NCI-H510A (cell line): Measurements from ENCODE around the gene NFIA.
A peak's percentile ranks its signal among the peaks of the same experiment; 100 is the strongest.

Experiments
- DNase-seq: peaks from one replicate; lab custom pipeline; 2025; lab: John Stamatoyannopoulos, UW

The NFIA gene

DNA sequence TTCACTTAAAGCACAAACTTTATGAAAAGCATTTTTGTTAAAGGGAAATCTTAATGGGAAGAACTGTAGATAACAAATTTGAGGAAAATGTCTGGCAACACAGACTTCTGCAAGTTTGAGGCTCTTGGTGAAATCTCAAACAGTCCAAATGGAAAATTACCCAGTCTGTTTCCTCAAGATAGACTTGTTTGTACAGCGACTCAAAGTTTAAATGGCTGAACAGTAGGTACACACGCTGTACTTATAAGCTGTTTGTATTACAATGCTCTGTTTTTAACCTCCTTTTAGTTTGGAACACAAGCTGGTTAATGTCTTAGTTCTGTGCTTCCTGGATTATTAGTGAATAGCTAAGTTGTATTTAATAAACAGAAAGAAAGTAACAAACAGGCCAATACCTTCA, 217.1 kb downstream of the NFIA start:
- no peak for DNase-seq

DNA sequence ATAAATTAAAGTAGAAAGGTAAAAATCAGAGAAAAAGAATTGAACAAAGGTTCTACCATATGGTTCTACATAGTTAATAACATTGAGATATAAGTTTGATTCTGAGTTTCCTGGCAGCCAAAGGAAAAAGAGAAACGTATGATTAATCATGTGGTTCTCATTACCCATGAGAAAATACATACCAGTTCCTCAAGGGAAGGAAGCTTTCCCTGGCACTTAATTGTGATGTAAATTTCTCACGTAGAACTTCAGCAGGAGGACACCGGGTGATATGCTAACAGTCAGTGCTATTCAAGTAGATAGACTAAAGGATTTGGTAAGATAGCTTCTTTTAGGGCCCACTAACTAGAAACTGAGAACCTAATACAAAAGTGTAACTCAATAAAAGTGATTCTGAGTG, 218.5 kb downstream of the NFIA start:
- DNase-seq = no peak

DNA sequence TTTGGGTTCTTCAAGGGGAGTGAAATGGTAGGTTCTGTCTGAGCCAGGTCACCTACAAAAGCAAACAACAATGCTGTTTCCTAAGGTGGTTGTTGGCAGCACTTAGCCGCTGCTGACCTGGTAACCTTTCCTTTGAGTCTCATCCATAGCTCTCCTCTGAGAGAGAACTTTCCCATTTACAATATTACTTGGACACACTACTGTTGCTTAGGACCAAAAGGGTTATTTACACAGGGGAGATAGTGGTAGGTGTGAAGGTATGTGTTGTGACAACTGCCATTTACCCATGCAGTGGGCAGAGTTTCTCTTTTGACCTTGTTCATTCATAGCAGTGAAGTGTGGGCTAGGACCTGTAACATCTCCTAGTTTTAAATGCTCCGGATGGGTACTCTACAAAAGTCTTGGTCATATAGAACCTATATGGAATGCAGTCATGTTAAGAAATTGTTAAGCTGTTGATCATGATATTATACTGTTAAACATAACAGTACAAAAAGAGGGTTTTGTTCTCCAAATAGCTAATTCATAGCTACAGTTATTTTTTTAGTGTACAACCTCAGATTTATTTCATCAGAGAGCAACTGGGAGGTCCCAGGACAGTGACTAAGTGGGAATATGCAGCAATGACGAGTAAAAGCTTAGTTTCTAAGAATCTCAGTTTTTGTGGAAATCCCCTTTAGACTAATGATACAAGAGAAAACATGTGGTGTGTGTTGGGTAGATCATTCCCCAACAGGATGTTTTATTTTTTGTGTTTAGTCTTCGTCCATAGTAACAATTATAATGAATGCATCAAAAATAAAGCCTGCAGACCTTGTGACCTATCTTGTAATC, 219.7 kb downstream of the NFIA start:
- no peak for DNase-seq

DNA sequence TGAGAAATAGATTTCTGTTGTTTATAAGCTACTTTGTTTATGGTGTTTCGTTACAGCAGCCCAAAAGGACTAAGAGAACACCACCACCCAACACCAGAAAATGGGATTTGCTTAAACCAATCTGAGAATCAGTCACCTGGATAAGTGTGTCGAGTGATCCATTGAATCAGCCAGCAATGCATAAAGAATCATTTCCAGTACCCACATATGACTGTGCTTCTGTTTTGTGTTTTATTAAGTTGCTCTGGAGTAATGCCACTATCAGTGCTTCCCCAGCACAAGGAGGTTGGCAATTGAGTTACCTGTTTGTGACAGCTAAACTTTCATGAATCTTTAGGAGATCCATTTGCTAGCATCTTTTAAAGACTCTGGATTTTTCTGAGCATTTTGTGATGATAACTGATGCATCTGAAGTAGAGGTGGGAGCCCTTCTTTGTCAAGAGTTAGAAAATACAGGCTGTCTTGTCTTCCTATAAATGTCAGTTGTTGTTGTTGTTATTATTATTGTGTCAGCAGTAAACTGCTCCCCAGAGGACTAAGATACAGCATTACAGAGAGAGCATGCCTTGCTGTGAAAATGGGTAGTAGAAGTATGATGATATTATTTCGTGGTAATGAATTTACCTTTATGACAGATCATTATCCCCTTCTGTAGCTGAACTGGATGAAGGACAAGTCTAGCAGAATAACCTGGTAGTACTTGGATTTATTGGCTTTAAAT, 225.2 kb downstream of the NFIA start:
- no peak for DNase-seq

DNA sequence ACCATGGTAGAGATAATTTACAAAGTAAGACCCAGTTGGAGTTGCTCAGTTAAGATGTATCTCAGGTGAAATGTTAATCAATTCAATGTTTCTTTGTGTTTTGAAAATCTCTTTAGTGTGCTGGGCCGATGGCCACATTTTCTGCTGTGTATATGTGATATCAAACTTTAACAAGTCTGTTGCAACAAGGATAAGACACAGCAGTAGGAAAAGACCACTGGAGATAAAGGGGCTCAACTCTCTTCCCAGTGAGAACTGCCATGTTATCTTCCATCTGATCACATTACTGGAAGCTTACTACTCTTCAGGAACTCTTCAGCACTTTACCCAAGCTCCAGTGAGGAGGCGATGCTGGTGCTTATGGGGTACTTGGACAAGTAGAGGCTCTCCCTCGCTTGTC, 227.7 kb downstream of the NFIA start:
- no peak for DNase-seq

DNA sequence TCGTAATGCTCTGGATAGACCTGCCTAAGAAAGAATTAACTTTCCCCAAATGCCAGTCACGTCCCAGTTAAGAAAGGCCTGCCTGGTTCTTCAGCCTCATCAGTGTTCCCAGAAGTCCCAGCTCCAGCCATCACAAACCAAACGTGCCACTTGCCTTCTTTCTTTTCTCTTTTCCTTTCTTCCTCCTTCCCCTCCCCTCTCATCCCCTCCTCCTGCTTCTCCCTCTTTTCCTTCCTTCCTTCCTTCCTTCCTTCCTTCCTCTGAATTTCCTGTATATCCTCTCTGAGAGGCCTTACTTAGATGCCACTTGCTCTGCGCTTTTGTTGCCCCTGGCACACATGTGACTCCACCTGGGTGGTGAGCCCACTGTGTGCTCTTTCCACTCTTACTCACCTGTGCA, 228.2 kb downstream of the NFIA start:
- DNase-seq = no peak

DNA sequence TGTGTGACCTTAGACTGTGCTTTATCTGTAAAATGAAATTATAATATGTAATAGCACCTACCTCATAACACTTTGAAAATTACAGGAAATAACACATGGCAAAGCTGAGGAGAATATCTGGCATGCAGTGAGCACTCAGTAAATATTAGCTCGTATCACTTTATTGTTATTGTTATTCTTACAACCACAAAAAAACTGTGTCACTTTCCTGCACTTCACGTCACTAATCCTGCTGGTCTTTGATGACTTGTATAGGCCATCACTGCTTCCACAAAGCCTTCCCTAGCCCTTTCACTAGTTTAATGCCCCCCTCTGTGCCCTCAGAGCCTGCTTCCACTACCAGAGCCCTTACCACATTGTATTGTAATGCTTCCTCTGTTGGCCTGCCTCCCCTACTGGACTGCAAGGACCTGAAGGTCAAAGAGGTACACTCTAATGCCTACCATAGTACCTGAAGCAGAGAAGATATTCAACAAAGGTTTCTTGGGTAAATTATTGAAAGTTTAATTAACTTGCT, 231.6 kb downstream of the NFIA start:
- no peak for DNase-seq

DNA sequence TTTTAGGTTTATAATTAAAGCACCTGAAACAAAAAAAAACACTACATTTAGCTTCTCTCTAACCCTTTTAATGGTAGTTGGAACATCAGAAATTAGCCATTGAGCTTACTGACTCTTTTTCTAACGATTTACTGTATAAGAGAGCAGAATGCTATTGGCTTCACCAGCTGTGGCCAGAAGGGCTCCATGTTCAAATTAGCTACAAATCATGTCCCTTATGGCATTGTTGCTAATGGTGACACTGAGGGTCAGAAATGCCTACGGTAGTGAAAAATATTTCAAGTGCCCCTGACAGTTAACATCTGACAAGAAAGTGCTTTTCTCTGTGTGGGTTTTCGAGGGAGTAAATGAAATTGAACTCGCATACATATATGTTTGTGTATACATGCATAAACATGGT, 232.7 kb downstream of the NFIA start:
- no peak for DNase-seq

DNA sequence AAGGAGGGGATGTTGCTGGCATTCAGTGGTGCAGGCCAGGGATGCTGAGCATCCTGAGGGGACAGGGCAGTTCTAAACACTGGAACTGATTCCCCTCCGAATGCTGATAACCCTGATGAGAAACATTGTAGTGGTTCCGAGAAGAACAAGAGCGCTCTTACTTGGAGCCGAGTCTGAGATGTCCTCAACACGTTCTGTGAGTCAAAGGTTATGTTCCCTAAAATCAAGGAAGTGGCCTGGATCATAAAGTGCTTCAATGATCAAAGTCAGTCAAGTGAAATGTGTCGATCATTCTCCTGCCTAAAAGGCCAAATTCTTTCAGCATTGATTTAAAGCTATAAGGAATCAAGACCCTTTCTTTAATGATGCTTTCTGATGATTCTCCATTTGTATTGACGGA, 234.1 kb downstream of the NFIA start:
- DNase-seq = no peak

DNA sequence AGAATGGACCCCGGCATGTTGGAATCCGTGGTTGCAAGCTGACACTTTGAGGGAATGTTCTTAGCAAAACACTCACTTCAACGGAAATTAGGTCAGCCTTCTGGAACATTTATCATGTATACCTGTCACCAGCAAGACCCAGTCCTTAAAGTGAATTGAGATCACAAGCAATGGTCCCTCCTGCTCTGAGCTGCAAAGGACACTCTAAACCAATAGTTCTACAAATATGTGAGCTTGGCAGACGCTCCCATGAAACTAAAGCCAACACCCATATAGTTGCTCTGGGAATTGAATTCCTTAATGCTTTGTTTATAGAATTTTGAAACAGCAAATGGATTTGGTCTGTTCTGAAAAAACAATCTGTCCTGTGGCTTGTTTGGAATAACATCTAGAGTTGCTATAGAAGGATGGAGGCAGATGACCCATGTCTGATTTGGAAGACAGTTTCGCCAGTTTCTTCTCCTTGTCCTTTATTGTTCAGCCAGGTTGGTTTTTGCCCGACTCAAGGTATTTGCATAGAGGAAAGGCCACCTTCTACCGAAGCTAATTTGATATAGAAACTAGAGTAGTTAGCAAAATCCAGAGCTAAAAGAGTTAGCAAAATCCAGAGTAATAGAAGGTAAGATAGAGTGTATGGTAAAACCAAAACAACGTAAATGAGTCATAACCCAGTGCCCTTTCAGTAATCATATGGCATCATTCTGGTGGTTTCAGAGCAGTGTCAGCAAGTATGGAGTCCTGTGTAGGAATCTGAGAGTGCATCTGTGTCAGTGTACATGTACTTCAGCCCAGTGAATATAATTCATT, 236.2 kb downstream of the NFIA start:
- DNase-seq = no peak

DNA sequence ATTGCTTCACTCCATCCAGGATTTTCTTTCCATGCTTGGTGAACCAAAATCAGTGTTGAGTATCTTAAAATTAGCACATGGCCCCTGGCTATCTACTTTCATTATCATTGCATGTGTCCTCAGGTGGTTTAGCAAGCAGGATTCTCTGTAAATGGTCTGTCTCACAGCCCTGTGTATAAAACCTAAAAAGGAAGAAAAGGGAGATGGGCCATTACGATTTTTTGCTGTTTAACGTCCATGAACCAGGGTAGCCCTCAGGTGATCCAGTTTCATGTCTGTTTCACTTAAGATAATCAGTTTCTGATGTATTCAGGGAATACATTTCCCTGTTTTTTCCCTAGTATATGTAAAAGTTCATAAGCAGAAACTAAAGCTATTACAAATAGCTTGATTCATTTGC, 238.2 kb downstream of the NFIA start:
- no peak for DNase-seq

DNA sequence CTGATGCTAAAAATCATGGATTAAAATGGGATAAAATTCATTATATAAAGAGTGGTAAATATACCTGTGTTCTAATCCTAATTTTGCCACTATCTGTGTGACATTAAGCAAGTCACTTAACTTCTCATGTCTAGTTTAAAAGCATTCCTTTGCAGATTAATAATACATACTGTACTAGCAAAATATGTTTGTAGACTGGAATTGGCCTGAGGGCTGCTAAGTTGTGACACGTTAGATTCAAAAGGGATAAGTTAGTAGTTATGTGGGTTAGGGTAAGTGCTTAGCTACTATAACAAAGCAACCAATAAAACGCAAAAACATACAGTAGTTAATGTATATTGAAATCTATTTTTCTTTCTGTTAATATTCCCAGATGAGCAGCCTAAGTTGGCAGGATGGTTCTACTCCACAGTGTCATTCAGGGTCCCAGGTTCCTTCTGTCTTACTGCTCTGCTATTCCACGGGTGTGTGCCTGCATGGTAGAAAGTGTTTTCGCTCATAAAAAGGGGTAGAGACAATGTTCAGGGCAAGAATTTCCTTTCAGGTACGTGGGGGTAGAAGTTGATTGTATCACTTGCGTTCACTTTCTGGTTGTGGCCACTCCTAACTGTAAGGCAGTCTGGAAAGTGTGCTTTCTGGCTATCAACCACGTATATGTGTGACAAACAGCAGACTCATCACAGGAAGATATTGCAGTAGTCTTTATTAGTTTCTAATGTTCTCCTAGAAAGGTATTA, 239.8 kb downstream of the NFIA start:
- no peak for DNase-seq

DNA sequence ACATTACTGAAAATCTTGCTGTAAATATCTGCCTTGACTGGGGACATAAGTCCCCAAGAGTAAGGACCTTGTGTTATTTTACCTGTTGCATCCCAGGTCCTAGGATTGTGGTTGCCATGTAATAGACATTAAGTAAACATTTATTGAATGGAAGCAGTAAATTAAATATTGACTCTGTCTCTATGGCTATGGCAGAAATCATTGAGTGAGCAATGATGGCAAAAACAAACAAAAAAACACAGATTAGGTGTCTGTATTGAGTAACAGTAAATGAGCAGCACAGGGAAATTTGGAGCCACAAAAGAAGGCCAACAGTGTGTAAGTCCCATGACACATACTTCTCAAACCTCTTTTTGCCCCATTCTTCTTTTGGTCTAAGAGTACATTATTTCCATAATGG, 240.4 kb downstream of the NFIA start:
- DNase-seq = peak; percentile 52

DNA sequence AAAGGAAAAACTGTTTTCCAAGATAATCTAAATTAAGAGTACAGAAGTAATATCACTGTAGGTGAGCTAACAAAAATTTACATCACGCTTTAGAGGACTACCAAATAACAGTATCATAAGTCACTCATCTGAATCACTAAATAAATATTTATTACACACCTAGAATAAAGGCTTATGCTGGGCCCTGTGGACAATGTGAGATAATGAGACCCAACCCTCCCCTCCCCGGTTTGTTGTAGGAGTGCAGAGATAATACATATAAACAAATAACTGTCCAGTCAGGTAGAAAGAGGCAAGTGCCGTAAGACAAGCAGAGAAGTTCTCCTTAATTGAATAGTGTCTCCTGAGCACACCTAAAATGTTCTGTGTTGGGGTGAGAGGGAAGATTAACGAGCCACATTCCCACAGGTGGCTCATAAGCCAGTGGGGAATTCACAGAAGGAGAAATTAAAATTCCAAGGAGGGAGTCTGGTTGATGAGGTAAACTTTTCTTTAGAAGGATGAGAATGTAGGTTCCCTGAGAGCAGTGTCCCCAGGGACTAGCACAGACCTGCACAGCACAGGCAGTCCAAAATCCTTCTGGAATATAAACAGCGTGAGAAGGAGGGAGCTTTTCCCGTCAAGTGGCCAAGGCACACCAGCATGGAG, 241.4 kb downstream of the NFIA start:
- no peak for DNase-seq

DNA sequence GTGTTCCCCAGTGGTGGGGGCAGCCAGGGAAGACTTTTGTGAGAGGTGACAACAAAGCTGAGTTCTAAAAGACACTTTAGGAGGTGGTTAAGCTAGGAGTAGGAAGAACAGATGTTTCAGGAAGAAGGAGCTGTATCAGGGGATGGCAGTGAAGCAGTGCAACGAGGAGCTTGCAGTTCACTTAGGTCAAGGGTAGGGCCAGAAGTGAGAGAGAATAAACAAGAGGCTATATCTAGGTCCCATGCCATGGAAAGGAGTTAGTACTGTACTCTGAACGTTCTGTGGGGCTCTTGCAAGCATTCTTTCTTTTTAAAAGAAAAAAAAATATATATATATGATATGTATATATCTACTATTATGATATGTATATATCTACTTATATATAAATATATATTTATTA, 244.4 kb downstream of the NFIA start:
- DNase-seq = no peak

DNA sequence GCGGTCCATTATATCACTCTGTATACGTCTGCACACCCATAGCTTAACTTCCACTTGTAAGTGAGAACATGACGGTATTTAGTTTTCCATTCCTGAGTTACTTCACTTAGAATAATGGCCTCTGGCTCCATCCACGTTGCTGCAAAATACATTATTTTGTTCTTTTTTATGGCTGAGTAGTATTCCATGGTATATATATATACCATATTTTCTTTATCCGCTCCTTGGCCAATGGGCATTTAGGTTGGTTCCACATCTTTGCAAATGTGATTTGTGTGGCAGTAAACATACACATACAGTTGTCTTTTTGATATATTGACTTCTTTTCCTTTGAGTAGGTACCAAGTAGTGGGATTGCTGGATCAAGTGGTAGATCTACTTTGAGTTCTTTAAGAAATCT, 245.1 kb downstream of the NFIA start:
- no peak for DNase-seq

DNA sequence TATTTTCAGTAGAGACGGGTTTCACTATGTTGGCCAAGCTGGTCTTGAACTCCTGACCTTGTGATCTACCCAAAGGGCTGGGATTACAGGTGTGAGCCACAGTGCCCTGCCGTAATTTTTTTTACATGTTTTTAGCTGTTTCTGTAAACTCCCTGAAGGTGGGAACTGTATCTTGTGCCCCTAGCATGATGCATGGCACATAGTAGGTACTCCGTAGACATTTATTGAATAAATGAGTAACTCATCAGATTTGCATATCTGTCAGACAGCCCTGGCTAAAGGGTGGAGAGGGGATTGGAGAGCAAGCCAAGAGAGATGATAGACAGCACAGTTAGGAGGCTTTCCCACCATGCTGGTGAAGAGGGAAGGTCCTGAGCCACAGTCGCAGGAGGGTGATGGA, 247.2 kb downstream of the NFIA start:
- no peak for DNase-seq

DNA sequence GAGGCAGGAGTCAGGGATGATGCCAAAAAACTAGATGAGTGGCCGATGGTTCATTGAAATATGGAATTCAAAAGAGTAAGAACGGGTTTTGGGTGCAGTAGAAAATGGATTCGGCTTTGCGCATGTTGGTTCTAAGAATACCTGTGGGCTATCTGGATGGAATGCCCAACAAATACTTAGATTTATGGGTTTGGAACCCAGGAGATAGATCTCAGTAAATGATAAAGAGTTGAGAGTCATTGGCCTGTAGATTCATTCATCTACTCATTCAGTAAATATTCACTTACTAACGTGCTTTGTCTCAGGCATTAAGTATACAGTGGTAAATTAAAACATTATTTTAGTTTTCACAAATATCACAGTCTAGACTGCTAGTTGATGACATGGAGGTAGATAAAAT, 247.7 kb downstream of the NFIA start:
- no peak for DNase-seq

DNA sequence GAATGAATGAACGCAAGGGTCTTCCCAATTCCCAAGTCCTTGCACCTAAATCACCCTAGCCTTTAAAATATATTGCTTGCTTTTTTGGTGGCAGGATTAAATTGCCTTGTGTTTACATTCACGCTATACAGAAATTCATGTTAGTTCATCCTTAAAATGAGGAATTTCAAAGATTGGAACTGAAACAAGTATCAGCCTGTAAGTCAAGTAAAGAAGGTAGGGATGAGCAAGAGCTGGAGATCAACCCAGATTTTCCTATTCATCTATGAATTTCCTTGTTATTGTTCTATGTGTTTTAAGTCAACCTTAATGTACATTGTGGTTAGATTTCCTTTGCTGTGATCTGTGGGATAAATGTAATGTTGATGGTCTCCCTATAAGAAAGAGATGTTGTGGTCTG, 248.2 kb downstream of the NFIA start:
- no peak for DNase-seq

DNA sequence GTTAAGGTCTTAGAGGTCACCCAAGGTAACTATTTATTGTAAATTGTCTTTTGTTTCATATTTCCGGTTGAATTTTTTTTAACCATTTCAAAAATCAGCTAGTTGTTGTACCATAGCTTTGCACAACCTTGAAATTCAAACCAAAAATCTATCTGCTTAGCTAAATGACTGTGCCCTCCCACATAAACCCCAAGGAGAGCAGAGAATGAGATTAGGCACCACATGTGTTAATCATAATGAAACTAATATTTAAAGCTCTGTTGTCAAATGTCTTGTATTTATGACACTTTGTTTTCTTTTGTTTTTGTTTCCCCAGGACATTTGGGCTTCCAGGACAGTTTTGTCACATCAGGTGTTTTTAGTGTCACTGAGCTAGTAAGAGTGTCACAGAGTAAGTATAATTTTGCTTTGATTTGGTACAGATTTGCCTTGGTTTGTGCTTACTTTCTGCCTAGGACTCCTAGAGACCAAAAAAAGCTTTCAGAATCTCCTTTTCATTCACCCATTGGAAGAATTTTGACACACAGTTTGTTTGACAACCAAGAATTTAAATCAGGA, 249.9 kb downstream of the NFIA start:
- no peak for DNase-seq

DNA sequence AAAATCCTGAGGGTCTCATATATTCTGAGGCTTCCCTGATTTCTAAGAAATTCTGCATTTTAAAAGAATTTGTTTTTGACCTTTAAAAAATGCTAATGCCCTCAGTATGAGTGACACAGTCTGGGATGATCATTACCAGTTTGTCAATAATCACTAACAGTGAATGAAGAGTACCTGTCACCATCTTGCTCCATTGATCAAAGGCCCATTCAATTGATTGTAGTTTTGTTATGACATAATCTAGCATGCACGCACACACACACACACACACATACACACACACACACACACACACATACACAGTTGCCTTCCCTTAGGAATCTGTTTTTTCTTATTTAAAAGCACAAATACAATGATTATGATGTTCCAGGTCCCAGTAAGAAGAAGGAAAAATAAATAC, 250.4 kb downstream of the NFIA start:
- DNase-seq = no peak
